Measurements from ENCODE around the gene ZNF264. TPM values are rescaled to one million over a fixed set of nuclear protein-coding genes. Genes with fewer than 3 reads are reported as not detected.

Gene ZNF264
- total and polyA plus RNA-seq, 2 of the 8 experiments (the other 6 are each of a cell fraction or from before 2014, with no cell fraction given) = 3.6 to 20.0 TPM

DNA sequence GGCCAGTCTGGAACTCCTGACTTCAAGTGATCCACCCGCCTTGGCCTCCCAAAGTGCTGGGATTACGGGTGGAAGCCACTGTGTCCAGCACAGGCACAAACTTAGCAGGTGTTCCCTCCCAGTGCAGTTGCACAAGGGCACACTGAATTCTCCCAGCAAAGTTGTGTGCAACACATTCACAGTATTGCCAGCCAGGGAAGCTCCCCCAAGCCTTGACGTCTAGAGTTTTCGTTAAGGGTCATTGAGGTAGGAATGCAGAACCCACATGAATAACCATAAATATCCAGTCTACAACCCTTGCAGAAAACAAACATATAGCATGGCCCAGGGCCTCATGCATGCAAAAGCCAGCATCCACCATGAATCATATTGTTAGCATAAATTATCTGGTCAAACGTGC, 36.2 kb downstream of the ZNF264 start:
- POLR2A ChIA-PET (ENCODE audit: partially characterized antibody) = interaction anchor here (2.1 kb wide), 1 partner anchor 8 kb away, joined by 7 read pairs; no protein-coding TSS in a partner anchor
- TF ChIP-seq ZNF274 (IDR thresholded peaks at IDR 0.05; ENCODE audit: borderline replicate concordance, extremely low read depth, low read length) = no peak
- no peak for TF ChIP-seq KDM4A (IDR thresholded peaks at IDR 0.05; ENCODE audit: low read depth, low read length, severe bottlenecking)
- TF ChIP-seq HDAC6 (IDR thresholded peaks at IDR 0.05; ENCODE audit: low read depth, low read length) = no peak
- no peak for TF ChIP-seq RNF2 (IDR thresholded peaks at IDR 0.05; ENCODE audit: borderline replicate concordance, low read depth, low read length, missing control alignments, poor library complexity, severe bottlenecking)
- TF ChIP-seq RFX5 (IDR thresholded peaks at IDR 0.05; ENCODE audit: borderline replicate concordance, low read depth, low read length) = no peak
- TF ChIP-seq SAP30 (IDR thresholded peaks at IDR 0.05; ENCODE audit: insufficient read depth, insufficient replicate concordance, low read length) = no peak
- no peak for TF ChIP-seq BACH1 (IDR thresholded peaks at IDR 0.05; ENCODE audit: low read length)
- no peak for TF ChIP-seq TCF12 (IDR thresholded peaks at IDR 0.05; ENCODE audit: low read depth, low read length)
- TF ChIP-seq, protein P1, sequence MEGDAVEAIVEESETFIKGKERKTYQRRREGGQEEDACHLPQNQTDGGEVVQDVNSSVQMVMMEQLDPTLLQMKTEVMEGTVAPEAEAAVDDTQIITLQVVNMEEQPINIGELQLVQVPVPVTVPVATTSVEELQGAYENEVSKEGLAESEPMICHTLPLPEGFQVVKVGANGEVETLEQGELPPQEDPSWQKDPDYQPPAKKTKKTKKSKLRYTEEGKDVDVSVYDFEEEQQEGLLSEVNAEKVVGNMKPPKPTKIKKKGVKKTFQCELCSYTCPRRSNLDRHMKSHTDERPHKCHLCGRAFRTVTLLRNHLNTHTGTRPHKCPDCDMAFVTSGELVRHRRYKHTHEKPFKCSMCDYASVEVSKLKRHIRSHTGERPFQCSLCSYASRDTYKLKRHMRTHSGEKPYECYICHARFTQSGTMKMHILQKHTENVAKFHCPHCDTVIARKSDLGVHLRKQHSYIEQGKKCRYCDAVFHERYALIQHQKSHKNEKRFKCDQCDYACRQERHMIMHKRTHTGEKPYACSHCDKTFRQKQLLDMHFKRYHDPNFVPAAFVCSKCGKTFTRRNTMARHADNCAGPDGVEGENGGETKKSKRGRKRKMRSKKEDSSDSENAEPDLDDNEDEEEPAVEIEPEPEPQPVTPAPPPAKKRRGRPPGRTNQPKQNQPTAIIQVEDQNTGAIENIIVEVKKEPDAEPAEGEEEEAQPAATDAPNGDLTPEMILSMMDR (IDR thresholded peaks at IDR 0.05; ENCODE audit: control extremely low read depth in 1 of 3, insufficient read depth in 1 of 3, low read depth in 1 of 3, low read length in 3 of 3) = no peak
- TF ChIP-seq EGR1 (IDR thresholded peaks at IDR 0.05; ENCODE audit: borderline replicate concordance, low read depth, low read length) = no peak
- no peak for TF ChIP-seq RXRA (IDR thresholded peaks at IDR 0.05; ENCODE audit: insufficient read depth, low read depth, low read length)
- no peak for TF ChIP-seq POLR2A (IDR thresholded peaks at IDR 0.05; ENCODE audit: control extremely low read depth in 1 of 2, low read depth in 2 of 2, low read length in 2 of 2)

More for the DNA sequence above, 36.2 kb downstream of the ZNF264 start:
- Histone ChIP-seq H3K9me3 (ENCODE audit: insufficient read depth in 2 of 2, low read depth in 1 of 2, low read length in 1 of 2) (no peaks in the 10 kb centered on the region), H3K4me2 (ENCODE audit: insufficient read depth in 1 of 2, low read depth in 2 of 2, low read length in 2 of 2) (no peak overlapping the region), H3K79me1 (ENCODE audit: low read depth, low read length) (no peaks in the 10 kb centered on the region), H2BK5ac (ENCODE audit: low read depth, low read length) (no peak overlapping the region), H3K4me1 (replicated peaks in 1 of 4; ENCODE audit: control insufficient read depth in 3 of 4, insufficient read depth in 4 of 4, low read length in 3 of 4) (peaks cover 0 to 8% (median 0%) of the 10 kb centered on the region in 4 experiments; a peak in 1 of 7 replicates), H2BK120ac (replicated peaks; ENCODE audit: low read depth, low read length) (no peak overlapping the region), H3K27me3 (replicated peaks in 1 of 4; ENCODE audit: control insufficient read depth in 3 of 4, extremely low read depth in 1 of 4, insufficient read depth in 3 of 4, low read length in 3 of 4) (no peaks in the 10 kb centered on the region), H2BK12ac (ENCODE audit: low read depth, low read length) (no peak overlapping the region), H4K5ac (ENCODE audit: insufficient read length, low read depth, low read length) (no peak overlapping the region), H2BK15ac (ENCODE audit: low read length) (no peak overlapping the region), H3K56ac (replicated peaks; ENCODE audit: insufficient read length, low read depth, low read length) (no peak overlapping the region), H3K36me3 (ENCODE audit: control insufficient read depth in 2 of 4, insufficient read depth in 4 of 4, low read length in 3 of 4) (no peaks in the 10 kb centered on the region), H4K20me1 (replicated peaks in 1 of 2; ENCODE audit: control insufficient read depth in 1 of 2, insufficient read depth in 2 of 2, low read length in 2 of 2) (no peaks in the 10 kb centered on the region), H2BK20ac (ENCODE audit: low read length) (no peak overlapping the region), H3K18ac (ENCODE audit: extremely low read depth, low read length) (no peak overlapping the region), H3K4ac (replicated peaks; ENCODE audit: insufficient read length, low read depth, low read length) (no peak overlapping the region), H3K14ac (ENCODE audit: insufficient read length) (no peak overlapping the region), H3K79me2 (ENCODE audit: control insufficient read depth in 1 of 2, insufficient read depth in 2 of 2, low read length in 2 of 2) (no peaks in the 10 kb centered on the region), H2AK5ac (ENCODE audit: low read depth, low read length) (no peak overlapping the region), H4K8ac (ENCODE audit: extremely low read depth, insufficient read depth, low read length) (no peak overlapping the region), H3K4me3 (ENCODE audit: extremely low read depth in 1 of 4, insufficient read depth in 2 of 4, low read depth in 3 of 4, low read length in 4 of 4) (no peak overlapping the region), H4K91ac (replicated peaks; ENCODE audit: insufficient read length, low read length) (no peak overlapping the region), H3K23ac (ENCODE audit: insufficient read length) (no peak overlapping the region), H2AFZ (ENCODE audit: low read length) (no peak overlapping the region), H3K27ac (ENCODE audit: low read depth, low read length) (no peak overlapping the region), H3K23me2 (ENCODE audit: low read depth, low read length) (peaks cover 10% of the 10 kb centered on the region; the same call in 1 of the 2 replicates), H3K9ac (replicated peaks in 1 of 4; ENCODE audit: extremely low read depth in 1 of 4, low read depth in 3 of 4, low read length in 3 of 4) (no peak overlapping the region)
- 88% methylated on average over 5 of the region's 5 CpGs; no CpG with 5 or more reads in 1 of the 2 experiments for WGBS, 2 experiments (ENCODE audit: extremely low coverage in 1 of 2, insufficient coverage in 1 of 2, insufficient read length in 1 of 2, insufficient replicate concordance in 2 of 2, low coverage in 1 of 2, low lambda C conversion rate in 2 of 2, missing lambda C conversion rate in 1 of 2)
- FAIRE-seq = no peak
- CTCF ChIA-PET (ENCODE audit: partially characterized antibody) = interaction anchor here (0.6 kb wide), 1 partner anchor 34 kb away, joined by 3 read pairs; no protein-coding TSS in a partner anchor
- DNase-seq (ENCODE audit: low read depth in 1 of 2, low spot score in 2 of 2) = no peak

Measured in H1 (cell line).